ENCODE data around the gene KIAA0825. TPM values are rescaled to one million over a fixed set of nuclear protein-coding genes. Genes with fewer than 3 reads are reported as not detected.

Gene KIAA0825
- polyA plus RNA-seq, 6 donors from 2014 or later = 1.3 to 3.0 (median 1.9) TPM

DNA sequence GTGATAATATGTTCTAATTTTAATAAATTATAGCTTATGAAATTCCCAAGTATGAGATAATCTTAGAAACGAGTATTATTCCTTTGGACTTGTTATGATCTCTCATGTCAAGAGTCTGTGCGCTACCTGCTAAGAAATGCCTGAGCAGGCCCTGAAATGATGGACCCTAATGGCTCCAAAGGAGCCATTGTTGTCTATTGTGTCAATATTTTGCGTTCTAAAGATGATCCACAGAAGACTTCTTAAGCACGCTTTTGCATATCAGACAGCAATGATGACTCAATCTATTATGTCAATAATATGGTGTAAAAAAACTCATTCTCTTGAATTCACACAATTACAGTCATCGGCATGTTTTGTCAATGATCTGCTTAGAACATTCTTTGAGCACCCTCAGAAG, 306.1 kb downstream of the KIAA0825 start:
- ATAC-seq (ENCODE audit: low read depth in 2 of 2) = no peak
- no peak overlapping the region for H3K4me3 Mint-ChIP-seq
- H3K27ac Mint-ChIP-seq = no peak overlapping the region

DNA sequence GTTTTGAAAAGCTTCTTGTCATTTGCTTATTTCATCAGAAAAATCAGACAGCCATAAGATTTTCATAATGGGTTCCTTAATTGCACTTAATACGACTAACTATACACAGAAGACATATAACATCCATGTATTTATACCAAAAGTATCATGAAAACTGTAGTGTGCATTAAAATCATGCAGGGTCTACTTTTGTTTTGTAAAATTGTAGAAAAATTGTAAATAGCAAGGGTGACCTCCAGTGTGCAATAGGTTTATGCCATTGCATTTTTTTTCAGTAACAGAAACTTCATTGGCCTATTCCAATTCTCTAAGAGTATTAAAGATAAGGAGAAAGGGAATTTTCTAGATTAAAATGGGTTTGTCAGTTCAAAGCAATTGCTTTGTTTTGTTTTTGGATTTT, 307.6 kb downstream of the KIAA0825 start:
- Mint-ChIP-seq H3K36me3 (no peaks in the 10 kb centered on the region), H3K4me1 (no peaks in the 10 kb centered on the region), H3K27me3 (no peaks in the 10 kb centered on the region), H3K9me3 (no peaks in the 10 kb centered on the region), H3K4me3 (no peak overlapping the region), H3K27ac (peak overlapping the region in 1 of 6 donors; percentile 15)
- no peak for ATAC-seq (ENCODE audit: low read depth in 2 of 2)
- no peak for DNase-seq

More for the DNA sequence above, 306.1 kb downstream of the KIAA0825 start:
- Mint-ChIP-seq H3K4me1 (no peaks in the 10 kb centered on the region), H3K27me3 (no peaks in the 10 kb centered on the region), H3K36me3 (no peaks in the 10 kb centered on the region), H3K9me3 (no peaks in the 10 kb centered on the region)
- DNase-seq = no peak

DNA sequence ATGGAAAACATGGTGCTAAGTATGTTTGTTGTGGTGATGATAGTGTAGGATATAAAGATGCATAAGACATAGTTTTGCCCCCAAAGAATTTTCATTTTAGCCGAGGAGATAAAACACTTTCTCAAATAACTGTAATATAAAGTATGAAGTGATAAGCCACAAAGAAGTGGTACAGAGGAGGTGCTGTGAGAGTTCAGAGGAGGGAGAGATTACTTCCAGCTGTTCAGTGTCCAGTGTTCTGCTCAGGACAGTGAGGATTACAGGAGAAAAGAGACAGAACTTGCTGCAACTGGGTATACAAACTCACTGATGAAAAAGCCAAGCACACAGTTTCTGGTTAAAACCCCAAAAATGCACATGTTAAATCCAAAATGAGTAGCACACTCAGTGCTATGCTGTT, 309.3 kb downstream of the KIAA0825 start:
- no peaks in the 10 kb centered on the region for H3K9me3 Mint-ChIP-seq
- no peak overlapping the region for H3K27ac Mint-ChIP-seq
- ATAC-seq (ENCODE audit: low read depth in 2 of 2) (no peak), DNase-seq (no peak)
- no peaks in the 10 kb centered on the region for H3K4me1 Mint-ChIP-seq
- no peak overlapping the region for H3K4me3 Mint-ChIP-seq
- no peaks in the 10 kb centered on the region for H3K36me3 Mint-ChIP-seq
- no peaks in the 10 kb centered on the region for H3K27me3 Mint-ChIP-seq

DNA sequence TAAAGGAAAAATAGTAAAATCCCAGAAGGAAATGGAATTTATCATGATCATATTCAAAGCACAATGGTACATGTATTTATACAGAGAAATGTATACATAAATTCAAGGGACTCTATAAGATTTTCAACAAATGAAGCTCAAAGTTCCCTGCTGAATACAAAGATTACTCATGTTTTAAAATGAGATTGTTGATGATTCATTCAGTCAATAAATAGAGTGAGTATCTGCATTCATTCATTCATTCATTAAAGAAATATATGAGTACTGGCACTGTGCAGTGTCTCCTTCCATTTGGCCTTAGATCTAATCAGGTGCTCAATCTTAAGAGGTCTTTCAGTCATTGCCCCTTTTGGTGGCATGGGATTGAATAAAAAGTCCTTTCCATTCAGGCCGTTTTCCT, 310.0 kb downstream of the KIAA0825 start:
- ATAC-seq (ENCODE audit: low read depth in 2 of 2) = no peak

DNA sequence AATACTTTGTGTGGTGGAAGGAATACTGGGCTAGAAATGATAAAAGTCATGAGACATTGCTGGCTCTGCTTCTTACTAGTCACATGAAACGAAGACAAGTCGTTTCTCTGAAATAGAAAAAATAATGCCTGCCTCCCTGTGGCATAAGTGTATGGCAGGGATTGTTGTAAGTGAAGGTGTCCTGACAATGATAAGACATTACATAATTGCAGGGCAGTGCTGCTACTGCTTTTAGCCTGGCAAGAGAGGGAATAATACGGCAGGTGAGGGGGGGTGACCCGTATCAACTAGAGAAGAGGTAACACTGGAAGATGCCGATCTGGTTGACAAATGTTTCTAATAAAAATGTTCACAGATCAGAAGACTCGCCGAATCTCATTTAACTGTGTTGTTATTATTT, 314.3 kb downstream of the KIAA0825 start:
- Mint-ChIP-seq H3K4me1 (no peaks in the 10 kb centered on the region), H3K36me3 (no peaks in the 10 kb centered on the region), H3K4me3 (no peak overlapping the region), H3K27ac (no peak overlapping the region), H3K27me3 (no peaks in the 10 kb centered on the region), H3K9me3 (no peaks in the 10 kb centered on the region)
- ATAC-seq (ENCODE audit: low read depth in 2 of 2) (no peak), DNase-seq (no peak)

More for the DNA sequence above, 310.0 kb downstream of the KIAA0825 start:
- Mint-ChIP-seq H3K27me3 (no peaks in the 10 kb centered on the region), H3K36me3 (no peaks in the 10 kb centered on the region), H3K9me3 (no peaks in the 10 kb centered on the region), H3K27ac (no peak overlapping the region), H3K4me3 (no peak overlapping the region), H3K4me1 (no peaks in the 10 kb centered on the region)
- DNase-seq = no peak

DNA sequence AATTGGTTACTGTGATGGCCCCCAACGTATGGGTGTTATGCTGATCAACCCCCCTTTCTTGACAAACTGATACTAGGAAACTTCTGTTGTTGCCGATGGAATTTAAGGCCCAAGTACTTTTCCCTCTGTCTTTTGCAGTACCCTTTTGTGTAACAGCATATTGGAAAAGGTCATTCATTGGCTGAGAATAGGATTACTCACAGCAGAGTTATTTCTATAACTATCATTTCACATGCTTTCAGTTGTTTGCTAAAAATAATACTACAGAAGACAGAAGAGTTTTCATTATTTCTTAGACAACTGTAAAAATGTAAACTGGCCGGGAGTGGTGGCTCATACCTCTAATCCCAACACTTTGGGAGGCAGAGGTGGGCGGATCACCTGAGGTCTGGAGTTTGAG, 329.5 kb downstream of the KIAA0825 start:
- ATAC-seq (ENCODE audit: low read depth in 2 of 2) = no peak
- Mint-ChIP-seq H3K36me3 (peaks cover 6 to 15% of the 10 kb centered on the region in 2 donors), H3K4me3 (no peak overlapping the region), H3K4me1 (no peaks in the 10 kb centered on the region), H3K27me3 (no peaks in the 10 kb centered on the region), H3K9me3 (peaks cover 5 to 36% (median 21%) of the 10 kb centered on the region in 7 donors), H3K27ac (no peak overlapping the region)
- no peak for DNase-seq

DNA sequence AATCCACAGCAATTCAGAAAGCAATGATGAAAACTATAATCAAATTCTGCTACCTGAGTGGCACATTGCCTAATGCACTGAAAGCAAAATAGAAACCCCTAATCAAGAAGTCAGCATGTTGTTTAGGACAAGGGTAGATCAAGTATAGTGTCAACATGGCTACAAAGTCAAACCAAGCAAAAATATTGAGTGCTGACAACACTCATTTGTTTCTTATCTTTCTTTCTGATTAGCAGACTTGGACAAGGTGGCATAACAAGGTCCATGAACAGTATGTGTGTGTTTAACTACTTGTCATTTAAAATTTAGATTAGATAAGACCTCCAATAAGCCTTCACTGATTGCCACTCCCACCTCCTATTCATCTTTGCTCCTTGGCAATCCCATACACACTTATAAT, 332.4 kb downstream of the KIAA0825 start:
- ATAC-seq (ENCODE audit: low read depth in 2 of 2) (no peak), DNase-seq (no peak)
- Mint-ChIP-seq H3K36me3 (no peaks in the 10 kb centered on the region), H3K4me3 (no peak overlapping the region), H3K9me3 (peaks cover 0 to 6% (median under 1%) of the 10 kb centered on the region in 7 donors), H3K27me3 (no peaks in the 10 kb centered on the region), H3K4me1 (no peaks in the 10 kb centered on the region), H3K27ac (no peak overlapping the region)

DNA sequence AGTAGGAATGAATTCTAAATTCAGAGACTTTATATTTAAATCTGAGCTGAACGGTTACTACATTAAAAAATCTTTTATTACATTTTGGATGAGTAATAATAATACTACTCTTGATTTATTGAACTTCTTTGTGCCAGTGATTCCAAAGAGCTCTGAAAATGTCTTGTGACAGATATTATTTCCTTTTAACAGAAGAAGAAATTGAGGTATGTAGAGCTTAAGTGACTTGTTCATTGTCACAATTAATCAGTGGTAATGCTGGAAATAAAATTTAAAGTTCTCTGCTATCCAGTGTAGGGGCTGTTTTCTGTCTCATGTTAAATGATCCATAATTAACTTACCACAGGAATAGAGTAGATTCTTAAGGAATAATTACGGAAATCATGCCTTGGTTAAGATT, 335.3 kb downstream of the KIAA0825 start:
- H3K4me3 Mint-ChIP-seq = no peak overlapping the region

DNA sequence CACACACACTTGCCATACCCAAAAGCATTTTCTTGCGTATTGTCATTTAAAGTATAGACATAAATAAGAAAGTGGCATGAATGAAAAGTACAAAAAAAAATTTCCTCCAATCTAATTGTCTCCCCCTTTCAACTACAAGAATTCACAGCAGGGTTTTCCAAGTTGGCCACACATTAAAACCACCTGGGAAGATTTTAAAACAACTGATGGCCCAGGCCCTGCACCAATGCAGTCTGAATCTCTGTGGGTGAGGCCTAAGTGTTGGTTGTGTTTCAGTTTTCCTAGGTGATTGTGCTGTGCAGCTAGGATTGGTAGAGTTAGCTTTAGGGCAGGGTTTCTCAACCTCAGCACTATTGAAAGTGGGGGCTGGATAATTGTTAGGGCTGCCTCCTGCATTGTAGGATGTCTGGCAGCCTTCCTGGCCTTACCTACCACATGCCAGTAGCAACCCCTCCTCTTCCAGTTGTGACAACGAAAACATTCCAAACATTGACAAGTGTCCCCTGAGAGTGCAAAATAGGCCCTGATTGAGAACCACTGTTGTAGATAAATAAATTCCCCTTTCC, 337.1 kb downstream of the KIAA0825 start:
- no peaks in the 10 kb centered on the region for H3K4me1 Mint-ChIP-seq
- no peak for ATAC-seq (ENCODE audit: low read depth in 2 of 2)
- no peak overlapping the region for H3K4me3 Mint-ChIP-seq
- peak overlapping the region in 1 of 6 donors; percentile 65 for H3K27ac Mint-ChIP-seq
- H3K9me3 Mint-ChIP-seq = peaks cover 0 to 2% (median 0%) of the 10 kb centered on the region in 7 donors
- no peaks in the 10 kb centered on the region for H3K27me3 Mint-ChIP-seq
- no peak for DNase-seq
- no peaks in the 10 kb centered on the region for H3K36me3 Mint-ChIP-seq

More for the DNA sequence above, 335.3 kb downstream of the KIAA0825 start:
- Mint-ChIP-seq H3K27me3 (no peaks in the 10 kb centered on the region), H3K27ac (no peak overlapping the region), H3K4me1 (no peaks in the 10 kb centered on the region), H3K9me3 (peaks cover 0 to 1% (median 0%) of the 10 kb centered on the region in 7 donors), H3K36me3 (no peaks in the 10 kb centered on the region)
- DNase-seq = no peak
- ATAC-seq (ENCODE audit: low read depth in 2 of 2) = no peak

DNA sequence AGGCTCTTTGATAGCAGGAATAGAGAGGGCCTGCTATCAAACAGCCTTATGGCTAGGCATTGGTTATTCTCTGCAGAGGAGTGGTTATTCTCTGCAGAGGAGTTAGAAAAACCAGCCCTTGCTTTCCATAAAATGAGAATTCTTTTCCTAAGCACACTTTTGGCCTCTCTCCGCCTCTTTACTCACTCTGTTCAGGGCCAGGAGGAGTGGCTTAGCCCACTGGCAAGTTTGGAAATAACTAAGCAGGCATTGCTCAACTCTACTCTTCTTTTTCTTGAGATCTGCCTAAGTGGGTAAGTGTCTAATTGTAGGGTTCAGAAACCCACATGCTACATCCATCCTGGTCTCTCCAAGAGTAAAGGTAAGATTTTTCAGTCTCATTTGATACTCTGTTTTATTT, 341.7 kb downstream of the KIAA0825 start:
- DNase-seq (no peak), ATAC-seq (ENCODE audit: low read depth in 2 of 2) (no peak)
- Mint-ChIP-seq H3K9me3 (peaks cover 0 to 2% (median 0%) of the 10 kb centered on the region in 7 donors), H3K27me3 (no peaks in the 10 kb centered on the region), H3K4me3 (no peak overlapping the region), H3K27ac (no peak overlapping the region), H3K36me3 (no peaks in the 10 kb centered on the region), H3K4me1 (no peaks in the 10 kb centered on the region)

DNA sequence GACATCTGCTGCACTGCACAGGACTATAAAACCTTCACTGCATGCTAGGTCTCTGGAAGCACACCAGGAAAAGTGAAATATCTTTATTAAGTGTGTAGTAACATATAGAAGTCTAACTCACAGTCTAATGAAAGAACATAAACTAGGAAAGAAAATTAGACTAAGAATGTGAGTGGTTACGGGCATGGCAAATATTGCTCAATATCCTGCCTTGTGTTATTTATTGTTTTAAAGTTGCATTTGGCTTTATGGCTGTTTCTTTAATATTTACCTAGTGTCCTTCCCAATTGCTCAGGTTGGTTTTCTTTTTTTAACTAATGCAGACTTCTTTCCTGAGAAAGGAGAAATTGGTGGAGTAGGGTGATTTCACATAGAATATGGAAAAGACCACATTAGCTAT, 342.4 kb downstream of the KIAA0825 start:
- DNase-seq (no peak), ATAC-seq (ENCODE audit: low read depth in 2 of 2) (no peak)
- Mint-ChIP-seq H3K4me1 (no peaks in the 10 kb centered on the region), H3K4me3 (no peak overlapping the region), H3K27ac (no peak overlapping the region), H3K27me3 (no peaks in the 10 kb centered on the region), H3K9me3 (peaks cover 0 to 2% (median 0%) of the 10 kb centered on the region in 7 donors), H3K36me3 (no peaks in the 10 kb centered on the region)

DNA sequence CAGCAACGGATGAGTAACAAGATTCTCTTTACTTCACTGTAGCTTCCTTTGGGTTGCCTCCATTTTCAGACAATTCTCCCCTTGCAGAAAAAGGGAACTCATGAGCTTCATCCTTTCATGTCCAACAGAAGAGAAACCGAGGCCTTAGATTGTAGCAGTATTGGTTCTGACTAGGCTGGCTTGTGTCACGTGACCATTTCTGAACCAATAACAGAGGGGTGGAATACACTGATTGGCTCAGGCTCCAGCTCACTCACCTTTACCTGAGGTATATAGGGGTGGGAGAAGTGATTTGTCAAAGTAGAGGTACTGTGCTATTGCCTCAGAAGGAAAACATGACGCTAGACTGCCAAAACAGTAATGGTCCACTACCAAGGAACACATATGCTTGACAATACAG, 343.7 kb downstream of the KIAA0825 start:
- DNase-seq (no peak), ATAC-seq (ENCODE audit: low read depth in 2 of 2) (no peak)
- Mint-ChIP-seq H3K9me3 (peaks cover 0 to 8% (median 4%) of the 10 kb centered on the region in 7 donors), H3K4me1 (no peaks in the 10 kb centered on the region), H3K36me3 (no peaks in the 10 kb centered on the region), H3K27me3 (no peaks in the 10 kb centered on the region), H3K4me3 (no peak overlapping the region), H3K27ac (no peak overlapping the region)

DNA sequence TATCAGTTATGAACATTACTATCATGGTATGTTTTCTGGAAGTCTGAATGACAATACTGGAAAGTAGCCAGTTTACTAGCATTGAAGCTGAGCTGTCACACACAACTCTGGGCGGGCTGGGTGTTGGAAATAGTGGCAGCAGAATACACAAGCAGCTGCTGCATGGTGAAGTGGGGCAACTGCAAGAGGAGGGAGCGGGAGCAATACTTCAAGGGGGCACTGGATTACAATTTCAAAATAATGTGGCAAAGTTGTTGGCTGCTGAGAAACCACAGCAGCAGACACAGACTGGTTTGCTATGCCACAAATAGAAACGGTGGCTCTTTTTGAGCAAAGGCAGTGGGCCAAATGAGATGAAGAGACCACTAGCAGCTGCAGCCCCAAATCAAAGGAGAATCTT, 350.2 kb downstream of the KIAA0825 start:
- H3K4me3 Mint-ChIP-seq = no peak overlapping the region
- peaks cover 0 to 5% (median 0%) of the 10 kb centered on the region in 3 donors for H3K27me3 Mint-ChIP-seq
- peaks cover 0 to 12% (median 8%) of the 10 kb centered on the region in 7 donors for H3K9me3 Mint-ChIP-seq
- DNase-seq (no peak), ATAC-seq (ENCODE audit: low read depth in 2 of 2) (no peak)
- no peaks in the 10 kb centered on the region for H3K36me3 Mint-ChIP-seq
- peak overlapping the region in 1 of 6 donors; percentile 16 for H3K27ac Mint-ChIP-seq
- H3K4me1 Mint-ChIP-seq = no peaks in the 10 kb centered on the region

DNA sequence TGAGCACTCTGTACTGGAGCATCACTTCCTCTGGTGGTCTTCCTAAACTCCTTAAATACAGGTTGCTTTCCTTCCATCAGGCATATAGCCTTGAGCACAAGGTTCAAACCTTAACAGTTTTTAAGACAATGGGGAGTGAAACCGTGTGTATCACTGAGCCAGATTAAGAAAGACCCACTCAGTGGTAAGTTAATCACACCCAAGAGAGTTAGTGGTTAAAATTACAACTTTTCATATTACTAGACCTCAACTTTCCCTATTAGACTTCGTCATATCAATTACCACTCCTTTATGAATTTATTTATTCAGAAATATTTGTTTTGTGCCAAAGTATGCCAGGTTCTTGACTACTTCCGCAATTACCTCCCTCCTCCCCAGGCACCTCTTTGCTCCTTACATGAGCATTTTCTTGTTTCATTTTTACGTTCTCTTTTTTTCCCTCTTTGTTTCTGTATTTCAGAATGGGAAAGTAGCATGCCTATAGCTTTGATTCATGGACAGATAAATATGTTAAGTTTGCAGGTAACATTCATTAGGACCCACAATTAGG, 351.0 kb downstream of the KIAA0825 start:
- Mint-ChIP-seq H3K27me3 (peaks cover 0 to 5% (median 0%) of the 10 kb centered on the region in 3 donors), H3K36me3 (no peaks in the 10 kb centered on the region), H3K4me1 (no peaks in the 10 kb centered on the region), H3K4me3 (no peak overlapping the region), H3K9me3 (peaks cover 0 to 12% (median 8%) of the 10 kb centered on the region in 7 donors), H3K27ac (no peak overlapping the region)
- ATAC-seq (ENCODE audit: low read depth in 2 of 2) (no peak), DNase-seq (no peak)
